Measurements from ENCODE around the gene MICA. TPM values are rescaled to one million over a fixed set of nuclear protein-coding genes. Genes with fewer than 3 reads are reported as not detected.
"Not testable (repeated sequence)": the region's sequence is repeated elsewhere in the genome, so short reads cannot be mapped to it uniquely, and the experiment has no call there.

Gene MICA
- total RNA-seq, 4 donors from 2014 or later, result 17.4 to 33.2 (median 22.1) TPM

GRCh38 chr6:31453259-31453658 lies 49.9 kb downstream of the MICA start:
- Histone ChIP-seq H3K36me3 (no peaks in the 10 kb centered on the region), H3K9me3 (peaks cover 0 to 5% (median 0%) of the 10 kb centered on the region in 3 donors), H3K4me3 (no peak overlapping the region), H3K4me1 (no peaks in the 10 kb centered on the region), H3K27ac (no peak overlapping the region), H3K27me3 (no peaks in the 10 kb centered on the region)
- no peak for ATAC-seq
- no peak for TF ChIP-seq POLR2AphosphoS5 (IDR thresholded peaks at IDR 0.05)
- TF ChIP-seq EP300 (IDR thresholded peaks at IDR 0.05), result no peak
- no peak for TF ChIP-seq CTCF (IDR thresholded peaks at IDR 0.05)
- TF ChIP-seq POLR2A (IDR thresholded peaks at IDR 0.05), result no peak
- WGBS, 2 donors (ENCODE audit: low coverage in 1 of 2), result 80 to 86% methylated on average over 1 to 2 of the region's 2 CpGs

- H3K9me3 ChIP-seq, H3K4me3 ChIP-seq, ATAC-seq, H3K27me3 ChIP-seq, H3K36me3 ChIP-seq, H3K27ac ChIP-seq: not testable (repeated sequence)
- H3K4me1 ChIP-seq, result peaks cover 0 to 17% (median 0%) of the 10 kb centered on the region in 3 donors
- WGBS, 2 donors (ENCODE audit: low coverage in 1 of 2), result 75 to 83% methylated on average over 1 to 3 of the region's 5 CpGs
Measured at GRCh38 chr6:31459864-31460263, 56.5 kb downstream of the MICA start.

GRCh38 chr6:31460361-31461025 lies 57.1 kb downstream of the MICA start:
- Histone ChIP-seq H3K9me3 (no peaks in the 10 kb centered on the region), H3K27me3 (no peaks in the 10 kb centered on the region), H3K4me3 (no peak overlapping the region), H3K27ac (no peak overlapping the region), H3K36me3 (no peaks in the 10 kb centered on the region), H3K4me1 (peaks cover 0 to 17% (median 0%) of the 10 kb centered on the region in 3 donors)
- TF ChIP-seq POLR2A (IDR thresholded peaks at IDR 0.05), result no peak
- TF ChIP-seq EP300 (IDR thresholded peaks at IDR 0.05), result no peak
- no peak for TF ChIP-seq CTCF (IDR thresholded peaks at IDR 0.05)
- no peak for TF ChIP-seq POLR2AphosphoS5 (IDR thresholded peaks at IDR 0.05)
- no peak for ATAC-seq
- 94 to 98% methylated on average over 5 of the region's 5 CpGs for WGBS, 2 donors (ENCODE audit: low coverage in 1 of 2)

- no peak for TF ChIP-seq POLR2A (IDR thresholded peaks at IDR 0.05)
- TF ChIP-seq POLR2AphosphoS5 (IDR thresholded peaks at IDR 0.05), result no peak
- H3K27me3 ChIP-seq, result no peaks in the 10 kb centered on the region
- peaks cover 0 to 17% (median 0%) of the 10 kb centered on the region in 3 donors for H3K4me1 ChIP-seq
- WGBS, 2 donors (ENCODE audit: low coverage in 1 of 2), result 53 to 78% methylated on average over 5 to 7 of the region's 11 CpGs
- ATAC-seq, result no peak
- peak overlapping the region in 3 of 4 donors; percentile 57 to 75 (median 64) for H3K27ac ChIP-seq
- H3K9me3 ChIP-seq, result no peaks in the 10 kb centered on the region
- peak overlapping the region in 1 of 2 donors; percentile 49 for H3K4me3 ChIP-seq
- no peaks in the 10 kb centered on the region for H3K36me3 ChIP-seq
Measured at GRCh38 chr6:31462026-31462963, 58.9 kb downstream of the MICA start.

GRCh38 chr6:31462964-31463870 lies 59.8 kb downstream of the MICA start:
- 39 to 48% methylated on average over 6 to 11 of the region's 29 CpGs for WGBS, 2 donors (ENCODE audit: low coverage in 1 of 2)
- TF ChIP-seq EP300 (IDR thresholded peaks at IDR 0.05) (no peak), POLR2AphosphoS5 (IDR thresholded peaks at IDR 0.05) (peak; percentile 41), CTCF (IDR thresholded peaks at IDR 0.05) (no peak), POLR2A (IDR thresholded peaks at IDR 0.05) (peak; percentile 24 to 42)

More at GRCh38 chr6:31462964-31463870, 59.8 kb downstream of the MICA start:
- H3K9me3 ChIP-seq, result no peaks in the 10 kb centered on the region
- H3K36me3 ChIP-seq, result no peaks in the 10 kb centered on the region
- peak overlapping the region in 3 of 4 donors; percentile 57 to 75 (median 64) for H3K27ac ChIP-seq
- peak overlapping the region; percentile 28 to 49 for H3K4me3 ChIP-seq
- H3K4me1 ChIP-seq, result peaks cover 0 to 17% (median 0%) of the 10 kb centered on the region in 3 donors
- ATAC-seq, result peak; percentile 98
- no peaks in the 10 kb centered on the region for H3K27me3 ChIP-seq

Measured in gastroesophageal sphincter (tissue), 4 donors.